Measurements from ENCODE around the gene KCNQ1. TPM values are rescaled to one million over a fixed set of nuclear protein-coding genes. Genes with fewer than 3 reads are reported as not detected.

Gene KCNQ1
- total RNA-seq, 1 experiment from 2014 or later = 2.5 TPM

- no peaks in the 10 kb centered on the region for H3K36me3 Mint-ChIP-seq
- no peak overlapping the region for H3K27ac Mint-ChIP-seq
- H3K27me3 Mint-ChIP-seq (ENCODE audit: low read depth) = peaks cover 40% of the 10 kb centered on the region
- DNase-seq (ENCODE audit: low spot score) = no peak
- no peaks in the 10 kb centered on the region for H3K9me3 Mint-ChIP-seq
- ChIA-PET POLR2A (no interaction called here), CTCF (interaction anchor here (1.1 to 1.3 kb wide), 2 partner anchors 39 to 160 kb away, joined by 3 to 5 read pairs; no protein-coding TSS in a partner anchor)
- no peak overlapping the region for H3K4me3 Mint-ChIP-seq
- no peak for ATAC-seq
- no peaks in the 10 kb centered on the region for H3K4me1 Mint-ChIP-seq
- TF ChIP-seq ZNF532 (CRISPR knock-in tag; IDR thresholded peaks at IDR 0.05; ENCODE audit: borderline replicate concordance) (no peak), TCF7 (CRISPR knock-in tag; IDR thresholded peaks at IDR 0.05; ENCODE audit: low read depth) (no peak), MLX (CRISPR knock-in tag; IDR thresholded peaks at IDR 0.05) (no peak), ARID4B (CRISPR knock-in tag; IDR thresholded peaks at IDR 0.05; ENCODE audit: borderline replicate concordance) (no peak), ELF4 (CRISPR knock-in tag; IDR thresholded peaks at IDR 0.05; ENCODE audit: low read depth) (no peak), CREB1 (CRISPR knock-in tag; IDR thresholded peaks at IDR 0.05) (no peak), FOXP4 (CRISPR knock-in tag; IDR thresholded peaks at IDR 0.05) (no peak), EMX1 (CRISPR knock-in tag; IDR thresholded peaks at IDR 0.05) (no peak), ZNF232 (CRISPR knock-in tag; IDR thresholded peaks at IDR 0.05) (no peak), HMGA2 (CRISPR knock-in tag; IDR thresholded peaks at IDR 0.05) (no peak)
- TF ChIP-seq, protein P1, sequence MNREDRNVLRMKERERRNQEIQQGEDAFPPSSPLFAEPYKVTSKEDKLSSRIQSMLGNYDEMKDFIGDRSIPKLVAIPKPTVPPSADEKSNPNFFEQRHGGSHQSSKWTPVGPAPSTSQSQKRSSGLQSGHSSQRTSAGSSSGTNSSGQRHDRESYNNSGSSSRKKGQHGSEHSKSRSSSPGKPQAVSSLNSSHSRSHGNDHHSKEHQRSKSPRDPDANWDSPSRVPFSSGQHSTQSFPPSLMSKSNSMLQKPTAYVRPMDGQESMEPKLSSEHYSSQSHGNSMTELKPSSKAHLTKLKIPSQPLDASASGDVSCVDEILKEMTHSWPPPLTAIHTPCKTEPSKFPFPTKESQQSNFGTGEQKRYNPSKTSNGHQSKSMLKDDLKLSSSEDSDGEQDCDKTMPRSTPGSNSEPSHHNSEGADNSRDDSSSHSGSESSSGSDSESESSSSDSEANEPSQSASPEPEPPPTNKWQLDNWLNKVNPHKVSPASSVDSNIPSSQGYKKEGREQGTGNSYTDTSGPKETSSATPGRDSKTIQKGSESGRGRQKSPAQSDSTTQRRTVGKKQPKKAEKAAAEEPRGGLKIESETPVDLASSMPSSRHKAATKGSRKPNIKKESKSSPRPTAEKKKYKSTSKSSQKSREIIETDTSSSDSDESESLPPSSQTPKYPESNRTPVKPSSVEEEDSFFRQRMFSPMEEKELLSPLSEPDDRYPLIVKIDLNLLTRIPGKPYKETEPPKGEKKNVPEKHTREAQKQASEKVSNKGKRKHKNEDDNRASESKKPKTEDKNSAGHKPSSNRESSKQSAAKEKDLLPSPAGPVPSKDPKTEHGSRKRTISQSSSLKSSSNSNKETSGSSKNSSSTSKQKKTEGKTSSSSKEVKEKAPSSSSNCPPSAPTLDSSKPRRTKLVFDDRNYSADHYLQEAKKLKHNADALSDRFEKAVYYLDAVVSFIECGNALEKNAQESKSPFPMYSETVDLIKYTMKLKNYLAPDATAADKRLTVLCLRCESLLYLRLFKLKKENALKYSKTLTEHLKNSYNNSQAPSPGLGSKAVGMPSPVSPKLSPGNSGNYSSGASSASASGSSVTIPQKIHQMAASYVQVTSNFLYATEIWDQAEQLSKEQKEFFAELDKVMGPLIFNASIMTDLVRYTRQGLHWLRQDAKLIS (CRISPR knock-in tag; IDR thresholded peaks at IDR 0.05; ENCODE audit: borderline replicate concordance) = no peak
- TF ChIP-seq, protein P2, sequence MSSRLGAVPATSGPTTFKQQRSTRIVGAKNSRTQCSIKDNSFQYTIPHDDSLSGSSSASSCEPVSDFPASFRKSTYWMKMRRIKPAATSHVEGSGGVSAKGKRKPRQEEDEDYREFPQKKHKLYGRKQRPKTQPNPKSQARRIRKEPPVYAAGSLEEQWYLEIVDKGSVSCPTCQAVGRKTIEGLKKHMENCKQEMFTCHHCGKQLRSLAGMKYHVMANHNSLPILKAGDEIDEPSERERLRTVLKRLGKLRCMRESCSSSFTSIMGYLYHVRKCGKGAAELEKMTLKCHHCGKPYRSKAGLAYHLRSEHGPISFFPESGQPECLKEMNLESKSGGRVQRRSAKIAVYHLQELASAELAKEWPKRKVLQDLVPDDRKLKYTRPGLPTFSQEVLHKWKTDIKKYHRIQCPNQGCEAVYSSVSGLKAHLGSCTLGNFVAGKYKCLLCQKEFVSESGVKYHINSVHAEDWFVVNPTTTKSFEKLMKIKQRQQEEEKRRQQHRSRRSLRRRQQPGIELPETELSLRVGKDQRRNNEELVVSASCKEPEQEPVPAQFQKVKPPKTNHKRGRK (CRISPR knock-in tag; IDR thresholded peaks at IDR 0.05; ENCODE audit: borderline replicate concordance) = no peak
- TF ChIP-seq, protein P3, sequence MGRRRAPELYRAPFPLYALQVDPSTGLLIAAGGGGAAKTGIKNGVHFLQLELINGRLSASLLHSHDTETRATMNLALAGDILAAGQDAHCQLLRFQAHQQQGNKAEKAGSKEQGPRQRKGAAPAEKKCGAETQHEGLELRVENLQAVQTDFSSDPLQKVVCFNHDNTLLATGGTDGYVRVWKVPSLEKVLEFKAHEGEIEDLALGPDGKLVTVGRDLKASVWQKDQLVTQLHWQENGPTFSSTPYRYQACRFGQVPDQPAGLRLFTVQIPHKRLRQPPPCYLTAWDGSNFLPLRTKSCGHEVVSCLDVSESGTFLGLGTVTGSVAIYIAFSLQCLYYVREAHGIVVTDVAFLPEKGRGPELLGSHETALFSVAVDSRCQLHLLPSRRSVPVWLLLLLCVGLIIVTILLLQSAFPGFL (CRISPR knock-in tag; IDR thresholded peaks at IDR 0.05; ENCODE audit: borderline replicate concordance) = no peak
- TF ChIP-seq, protein P4, sequence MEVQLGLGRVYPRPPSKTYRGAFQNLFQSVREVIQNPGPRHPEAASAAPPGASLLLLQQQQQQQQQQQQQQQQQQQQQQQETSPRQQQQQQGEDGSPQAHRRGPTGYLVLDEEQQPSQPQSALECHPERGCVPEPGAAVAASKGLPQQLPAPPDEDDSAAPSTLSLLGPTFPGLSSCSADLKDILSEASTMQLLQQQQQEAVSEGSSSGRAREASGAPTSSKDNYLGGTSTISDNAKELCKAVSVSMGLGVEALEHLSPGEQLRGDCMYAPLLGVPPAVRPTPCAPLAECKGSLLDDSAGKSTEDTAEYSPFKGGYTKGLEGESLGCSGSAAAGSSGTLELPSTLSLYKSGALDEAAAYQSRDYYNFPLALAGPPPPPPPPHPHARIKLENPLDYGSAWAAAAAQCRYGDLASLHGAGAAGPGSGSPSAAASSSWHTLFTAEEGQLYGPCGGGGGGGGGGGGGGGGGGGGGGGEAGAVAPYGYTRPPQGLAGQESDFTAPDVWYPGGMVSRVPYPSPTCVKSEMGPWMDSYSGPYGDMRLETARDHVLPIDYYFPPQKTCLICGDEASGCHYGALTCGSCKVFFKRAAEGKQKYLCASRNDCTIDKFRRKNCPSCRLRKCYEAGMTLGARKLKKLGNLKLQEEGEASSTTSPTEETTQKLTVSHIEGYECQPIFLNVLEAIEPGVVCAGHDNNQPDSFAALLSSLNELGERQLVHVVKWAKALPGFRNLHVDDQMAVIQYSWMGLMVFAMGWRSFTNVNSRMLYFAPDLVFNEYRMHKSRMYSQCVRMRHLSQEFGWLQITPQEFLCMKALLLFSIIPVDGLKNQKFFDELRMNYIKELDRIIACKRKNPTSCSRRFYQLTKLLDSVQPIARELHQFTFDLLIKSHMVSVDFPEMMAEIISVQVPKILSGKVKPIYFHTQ (CRISPR knock-in tag; IDR thresholded peaks at IDR 0.05) = no peak
Measured at GRCh38 chr11:2853401-2853800, 408.6 kb downstream of the KCNQ1 start.

Data from WTC11 (cell line).